Gastrocnemius medialis (tissue), 4 donors: ENCODE measurements around the gene DNAL1. TPM values are rescaled to one million over a fixed set of nuclear protein-coding genes. Genes with fewer than 3 reads are reported as not detected.

Source experiments
- ATAC-seq, 2 donors: fragments of 150-250 bp; one replicate each; pipeline ENCODE4 v1.9.1; 2016
- DNase-seq, 2 donors: peaks; one replicate each; pipeline ENCODE4 v3.0.0-alpha.2; 2019
- H3K27ac ChIP-seq, 4 donors: fragments of 200-600 bp; sonication (generic); 1 replicate in 1 of 4; 2 replicates in 3 of 4; pipeline ENCODE4 v1.5.1; 2016 to 2018; ENCODE audit warnings: mild to moderate bottlenecking in 2 of 4, moderate library complexity in 1 of 4
- H3K27me3 ChIP-seq, 3 donors: fragments of 200-600 bp; sonication (generic) in 2 of 3; 1 replicate in 1 of 3; 2 replicates in 2 of 3; pipeline versions ENCODE4 v1.5.1 to v1.6.0; 2016 to 2019; ENCODE audit warnings: mild to moderate bottlenecking in 1 of 3, moderate library complexity in 1 of 3
- H3K36me3 ChIP-seq, 2 donors: fragments of 200-600 bp; sonication (generic) in 1 of 2; one replicate each; pipeline ENCODE4 v1.5.1; 2017 to 2018
- H3K4me1 ChIP-seq, 2 donors: fragments of 200-600 bp; sonication (generic) in 1 of 2; one replicate each; pipeline ENCODE4 v1.5.1; 2016 to 2017; ENCODE audit warnings: mild to moderate bottlenecking in 2 of 2
- H3K4me3 ChIP-seq, 4 donors: fragments of 200-600 bp; sonication (generic) in 3 of 4; 1 replicate in 1 of 4; 2 replicates in 3 of 4; pipeline ENCODE4 v1.5.1; 2016 to 2019; ENCODE audit warnings: mild to moderate bottlenecking in 2 of 4
- H3K9me3 ChIP-seq, 3 donors: fragments of 200-600 bp; sonication (generic) in 2 of 3; 1 replicate in 1 of 3; 2 replicates in 2 of 3; pipeline ENCODE4 v1.5.1; 2016 to 2019
- CTCF ChIP-seq, 5 experiments: fragments of 450-650 bp in 3 of 5; fragments of 200-600 bp in 2 of 5; sonication (generic) in 2 of 5; IDR thresholded peaks in 4 of 5; conservative IDR thresholded peaks in 1 of 5; 1 replicate in 4 of 5; 2 replicates in 1 of 5; pipeline ENCODE4 v1.5.1; 2016 to 2019; ENCODE audit warnings: antibody characterized with exemption in 5 of 5, mild to moderate bottlenecking in 3 of 5, moderate library complexity in 3 of 5
- POLR2A ChIP-seq, 2 donors: fragments of 450-650 bp; IDR thresholded peaks; one replicate each; pipeline ENCODE4 v1.6.1; 2017; ENCODE audit warnings: antibody characterized with exemption in 2 of 2, mild to moderate bottlenecking in 2 of 2, moderate library complexity in 2 of 2
- in situ Hi-C, 4 donors: fragments of 200-750 bp; cut with MboI; loops; one replicate each; pipeline versions ENCODE4 v1.15.0 to v1.8.0; 2017; ENCODE audit warnings: low sequenced_read_pairs in 4 of 4
- intact Hi-C: fragments of 100-400 bp; cut with DNase I; formaldehyde crosslinking; loops from one replicate; pipeline ENCODE4 v1.15.1; 2023; ENCODE audit warnings: low total_unique reads
- total RNA-seq, 4 donors: library from RNA; depleted of rRNA; stranded (reverse); fragments of >200 nt; gene quantifications; one replicate each; pipeline versions ENCODE4 v1.1.0 to v1.2.3, GENCODE V29; 2016

Gene DNAL1
- total RNA-seq, 4 donors from 2014 or later: 6.4 to 8.2 (median 7.7) TPM

- no peaks in the 10 kb centered on the region for H3K4me1 ChIP-seq
- ATAC-seq: no peak
- in situ Hi-C loops: no loop called here
- H3K27ac ChIP-seq: no peak overlapping the region
- no peaks in the 10 kb centered on the region for H3K27me3 ChIP-seq
- intact Hi-C loops: no loop called here
- no peaks in the 10 kb centered on the region for H3K36me3 ChIP-seq
- no peak overlapping the region for H3K4me3 ChIP-seq
- TF ChIP-seq CTCF (IDR thresholded peaks at IDR 0.05 in 4 of 5, conservative IDR thresholded peaks at IDR 0.05 in 1 of 5) (no peak), POLR2A (IDR thresholded peaks at IDR 0.05) (no peak)
- no peak for DNase-seq
- no peaks in the 10 kb centered on the region for H3K9me3 ChIP-seq
Measured at GRCh38 chr14:73674986-73675385, 30.2 kb downstream of the DNAL1 start.

GRCh38 chr14:73678698-73679097 lies 33.9 kb downstream of the DNAL1 start:
- Histone ChIP-seq H3K9me3 (no peaks in the 10 kb centered on the region), H3K27me3 (no peaks in the 10 kb centered on the region), H3K36me3 (no peaks in the 10 kb centered on the region), H3K4me1 (no peaks in the 10 kb centered on the region), H3K27ac (no peak overlapping the region), H3K4me3 (no peak overlapping the region)
- ATAC-seq (no peak), DNase-seq (no peak)
- intact Hi-C loops (no loop called here), in situ Hi-C loops (no loop called here)
- TF ChIP-seq CTCF (IDR thresholded peaks at IDR 0.05 in 4 of 5, conservative IDR thresholded peaks at IDR 0.05 in 1 of 5): no peak

GRCh38 chr14:73680821-73681220 lies 36.0 kb downstream of the DNAL1 start:
- DNase-seq (no peak), ATAC-seq (no peak)
- no peaks in the 10 kb centered on the region for H3K4me1 ChIP-seq
- in situ Hi-C loops: no loop called here
- intact Hi-C loops: no loop called here
- no peaks in the 10 kb centered on the region for H3K36me3 ChIP-seq
- H3K4me3 ChIP-seq: no peak overlapping the region
- TF ChIP-seq POLR2A (IDR thresholded peaks at IDR 0.05) (no peak), CTCF (IDR thresholded peaks at IDR 0.05 in 4 of 5, conservative IDR thresholded peaks at IDR 0.05 in 1 of 5) (no peak)
- no peak overlapping the region for H3K27ac ChIP-seq
- no peaks in the 10 kb centered on the region for H3K9me3 ChIP-seq
- no peaks in the 10 kb centered on the region for H3K27me3 ChIP-seq

GRCh38 chr14:73684627-73685026 lies 39.8 kb downstream of the DNAL1 start:
- Histone ChIP-seq H3K27me3 (no peaks in the 10 kb centered on the region), H3K9me3 (no peaks in the 10 kb centered on the region), H3K27ac (no peak overlapping the region), H3K4me3 (no peak overlapping the region), H3K4me1 (no peaks in the 10 kb centered on the region), H3K36me3 (no peaks in the 10 kb centered on the region)
- ATAC-seq (no peak), DNase-seq (no peak)
- intact Hi-C loops (no loop called here), in situ Hi-C loops (no loop called here)
- no peak for TF ChIP-seq CTCF (IDR thresholded peaks at IDR 0.05 in 4 of 5, conservative IDR thresholded peaks at IDR 0.05 in 1 of 5)
- no peak for TF ChIP-seq POLR2A (IDR thresholded peaks at IDR 0.05)

GRCh38 chr14:73685328-73685727 lies 40.5 kb downstream of the DNAL1 start:
- intact Hi-C loops (no loop called here), in situ Hi-C loops (no loop called here)
- H3K4me3 ChIP-seq: no peak overlapping the region
- TF ChIP-seq POLR2A (IDR thresholded peaks at IDR 0.05): no peak
- no peaks in the 10 kb centered on the region for H3K36me3 ChIP-seq
- H3K9me3 ChIP-seq: no peaks in the 10 kb centered on the region
- H3K27me3 ChIP-seq: no peaks in the 10 kb centered on the region
- ATAC-seq (no peak), DNase-seq (no peak)
- H3K27ac ChIP-seq: no peak overlapping the region
- H3K4me1 ChIP-seq: no peaks in the 10 kb centered on the region
